IMR-90 (cell line): ENCODE data around the gene RBM44. TPM values are rescaled to one million over a fixed set of nuclear protein-coding genes. Genes with fewer than 3 reads are reported as not detected.

ENCODE experiments used
- ATAC-seq: fragments of 200-7000 bp; cut with Tn5 transposase; 2 replicates; pipeline ENCODE4 v1.9.1; 2020; ENCODE audit warnings: low read depth, mild to moderate bottlenecking, moderate library complexity
- BruUV-seq: library from RNA; stranded (reverse); fragments of 400-500 nt; replicated peaks from 2 replicates; lab custom pipeline; 2021; lab: Mats Ljungman, UMichigan
- CTCF ChIA-PET: fragments of 300-600 bp; formaldehyde crosslinking; extraction: SDS; loops from one replicate; lab custom pipeline; 2021; ENCODE audit warnings: antibody characterized with exemption; lab: Yijun Ruan, JAX
- POLR2A ChIA-PET: fragments of 300-600 bp; sonication (Branson Sonifier 250); formaldehyde crosslinking; loops from one replicate; lab custom pipeline; 2022; ENCODE audit warnings: antibody characterized with exemption; ENCODE audit not compliant: unreplicated experiment; lab: Charles Lee
- DNase-seq: peaks from one replicate; pipeline ENCODE4 v3.0.0; 2013
- H2AFZ ChIP-seq: replicated peaks from 2 replicates; pipeline ENCODE3; 2013; ENCODE audit warnings: low read length, mild to moderate bottlenecking; ENCODE audit not compliant: poor library complexity
- H2AK5ac ChIP-seq: 2 replicates; pipeline ENCODE4 v1.6.1; 2013; ENCODE audit warnings: low read depth, low read length, inconsistent platforms
- H2AK9ac ChIP-seq: replicated peaks from 2 replicates; pipeline ENCODE3; 2013; ENCODE audit warnings: mild to moderate bottlenecking, low read depth, low read length, moderate library complexity; ENCODE audit not compliant: poor library complexity
- H2BK120ac ChIP-seq: 2 replicates; pipeline ENCODE4 v1.6.1; 2013; ENCODE audit warnings: low read depth, low read length, inconsistent platforms
- H2BK15ac ChIP-seq: 3 replicates; pipeline ENCODE4 v1.6.1; 2013; ENCODE audit warnings: low read depth, low read length, inconsistent platforms
- H2BK20ac ChIP-seq: 2 replicates; pipeline ENCODE4 v1.6.1; 2013; ENCODE audit warnings: low read depth, mild to moderate bottlenecking, inconsistent platforms, low read length, moderate library complexity
- H2BK5ac ChIP-seq: 2 replicates; pipeline ENCODE4 v1.6.1; 2013; ENCODE audit warnings: mild to moderate bottlenecking, low read depth, low read length, inconsistent platforms; ENCODE audit not compliant: poor library complexity, severe bottlenecking
- H3K14ac ChIP-seq: replicated peaks from 2 replicates; pipeline ENCODE4 v1.6.1; 2013; ENCODE audit warnings: low read depth, low read length, inconsistent platforms
- H3K18ac ChIP-seq: 2 replicates; pipeline ENCODE4 v1.6.1; 2013; ENCODE audit warnings: low read depth, low read length, control low read depth
- H3K23ac ChIP-seq: 2 replicates; pipeline ENCODE4 v1.6.1; 2013; ENCODE audit warnings: low read depth, low read length, inconsistent platforms
- H3K27ac ChIP-seq: 2 replicates; pipeline ENCODE4 v1.5.1; 2013; ENCODE audit warnings: mild to moderate bottlenecking, control low read depth, low read length; ENCODE audit not compliant: insufficient read depth
- H3K27me3 ChIP-seq: 2 replicates; pipeline ENCODE4 v1.6.1; 2013; ENCODE audit warnings: low read length; ENCODE audit not compliant: control insufficient read depth, insufficient read depth
- H3K36me3 ChIP-seq: 2 replicates; pipeline ENCODE4 v1.6.1; 2013; ENCODE audit warnings: low read length, mixed read lengths; ENCODE audit not compliant: control insufficient read depth, insufficient read depth
- H3K4ac ChIP-seq: 2 replicates; pipeline ENCODE4 v1.6.1; 2013; ENCODE audit warnings: low read depth, low read length, inconsistent platforms
- H3K4me1 ChIP-seq: 2 replicates; pipeline ENCODE4 v1.6.1; 2013; ENCODE audit warnings: low read length, mixed read lengths; ENCODE audit not compliant: control insufficient read depth, insufficient read depth
- H3K4me2 ChIP-seq: 2 replicates; pipeline ENCODE4 v1.6.1; 2013; ENCODE audit warnings: low read depth, mild to moderate bottlenecking, control low read depth, low read length, moderate library complexity
- H3K4me3 ChIP-seq: 2 replicates; pipeline ENCODE4 v1.5.1; 2013; ENCODE audit warnings: low read depth, mild to moderate bottlenecking, control low read depth, low read length, moderate library complexity; ENCODE audit not compliant: insufficient read depth
- H3K56ac ChIP-seq: 2 replicates; pipeline ENCODE4 v1.6.1; 2013; ENCODE audit warnings: low read length, inconsistent platforms; ENCODE audit not compliant: insufficient read depth; ENCODE audit errors: extremely low read depth
- H3K79me1 ChIP-seq, 2 experiments: 2 replicates each; pipeline ENCODE4 v1.6.1; 2013; ENCODE audit warnings: low read length in 2 of 2, inconsistent platforms in 1 of 2, low read depth in 1 of 2
- H3K9ac ChIP-seq: 2 replicates; pipeline ENCODE4 v1.6.1; 2013; ENCODE audit warnings: low read depth, low read length, control low read depth
- H3K9me1 ChIP-seq: 2 replicates; pipeline ENCODE4 v1.6.1; 2013; ENCODE audit warnings: low read length, inconsistent platforms; ENCODE audit not compliant: insufficient read depth
- H3K9me3 ChIP-seq: 2 replicates; pipeline ENCODE4 v1.6.1; 2013; ENCODE audit warnings: low read length; ENCODE audit not compliant: control insufficient read depth, insufficient read depth
- H4K20me1 ChIP-seq: 2 replicates; pipeline ENCODE4 v1.6.1; 2013; ENCODE audit warnings: low read length, inconsistent platforms; ENCODE audit not compliant: insufficient read depth
- H4K5ac ChIP-seq: 2 replicates; pipeline ENCODE4 v1.6.1; 2013; ENCODE audit warnings: mild to moderate bottlenecking, low read depth, low read length, control low read depth
- H4K8ac ChIP-seq, 2 experiments: 2 replicates each; pipeline ENCODE4 v1.6.1; 2013; ENCODE audit warnings: low read depth in 2 of 2, low read length in 2 of 2, control low read depth in 1 of 2, inconsistent platforms in 1 of 2
- H4K91ac ChIP-seq: 2 replicates; pipeline ENCODE4 v1.6.1; 2013; ENCODE audit warnings: low read depth, low read length, inconsistent platforms; ENCODE audit not compliant: insufficient read depth
- CEBPB ChIP-seq: IDR thresholded peaks from 2 replicates; pipeline ENCODE4 v1.6.1; 2012; ENCODE audit warnings: low read depth, low read length, improper control_type of control experiment
- ELK1 ChIP-seq: fragments of 150-350 bp; IDR thresholded peaks from 2 replicates; pipeline ENCODE4 v1.6.1; 2016; ENCODE audit warnings: low read depth, mild to moderate bottlenecking, low read length, moderate library complexity, borderline replicate concordance
- WGBS, 2 experiments: methylation state at CpG; one replicate each; pipeline versions ENCODE4 v1.1.5 to v1.1.7; 2013; ENCODE audit warnings: missing lambda C conversion rate in 2 of 2; ENCODE audit not compliant: insufficient read length in 1 of 2; ENCODE audit errors: extremely low coverage in 2 of 2; 5-methylcytosine and 5-hydroxymethylcytosine counted together
- dilution Hi-C: fragments of 300-500 bp; cut with HindIII; formaldehyde crosslinking; loops from one replicate; pipeline ENCODE4 v1.14.3; 2018; ENCODE audit warnings: low sequenced_read_pairs; ENCODE audit not compliant: unreplicated experiment
- in situ Hi-C: fragments of 300-500 bp; cut with MboI; formaldehyde crosslinking; loops from 3 replicates; pipeline ENCODE4 v1.14.3; 2019; ENCODE audit warnings: low sequenced_read_pairs, inconsistent platforms, mixed read lengths
- intact Hi-C: fragments of 100-400 bp; cut with micrococcal nuclease; formaldehyde crosslinking; loops from 2 replicates; pipeline ENCODE4 v1.10.0; 2022
- polyA plus RNA-seq, 3 experiments: library from polyadenylated mRNA; depleted of rRNA; stranded (reverse); fragments of >200 nt; gene quantifications; 2 replicates each; pipeline ENCODE4 v1.2.3, GENCODE V29; 2012; ENCODE audit warnings: low replicate concordance in 1 of 3
- total RNA-seq: library from RNA; depleted of rRNA; stranded (reverse); fragments of >200 nt; gene quantifications from 2 replicates; pipeline ENCODE4 v1.2.3, GENCODE V29; 2012

The RBM44 gene
- total and polyA plus RNA-seq, 2 of the 4 experiments (the other 2 are of a cell fraction) = 0.14 to 0.18 TPM

GRCh38 chr2:237765875-237766274 lies 32.7 kb upstream of the RBM44 start:
- Histone ChIP-seq H3K9ac (no peak overlapping the region), H4K91ac (peak overlapping the region; percentile 48), H3K18ac (peak overlapping the region; percentile 43; the same call in 1 of the 2 replicates), H2BK120ac (peak overlapping the region; percentile 42; the same call in 1 of the 2 replicates), H2BK5ac (peak overlapping the region; percentile 75), H2BK15ac (peak overlapping the region; percentile 70; the same call in 2 of the 3 replicates), H3K23ac (peak overlapping the region; percentile 31), H3K9me3 (no peaks in the 10 kb centered on the region), H3K4me1 (peaks cover 23% of the 10 kb centered on the region), H2AFZ (no peak overlapping the region), H3K9me1 (peaks cover 18% of the 10 kb centered on the region), H3K27ac (peak overlapping the region; percentile 54; the same call in 1 of the 2 replicates), H2AK5ac (peak overlapping the region; percentile 97), H3K56ac (no peak overlapping the region), H3K36me3 (peaks cover 16% of the 10 kb centered on the region), H4K8ac (peak overlapping the region in 1 of 2 experiments; percentile 41; a peak in 2 of 4 replicates), H2BK20ac (peak overlapping the region; percentile 54; the same call in 1 of the 2 replicates), H2AK9ac (peak overlapping the region; percentile 82), H3K14ac (peak overlapping the region; percentile 18; the same call in 1 of the 2 replicates), H3K4me3 (no peak overlapping the region), H3K79me1 (peaks cover 26 to 55% of the 10 kb centered on the region in 2 experiments), H4K5ac (no peak overlapping the region), H3K4ac (peak overlapping the region; percentile 63), H3K27me3 (no peaks in the 10 kb centered on the region), H3K4me2 (no peak overlapping the region), H4K20me1 (peaks cover 9% of the 10 kb centered on the region)
- intact Hi-C loops (no loop called here), in situ Hi-C loops (no loop called here), dilution Hi-C loops (no loop called here)
- ATAC-seq (no peak), DNase-seq (no peak)
- peak; percentile 59; the same call in 1 of the 2 replicates for TF ChIP-seq CEBPB
- TF ChIP-seq ELK1 = no peak
- ChIA-PET CTCF (interaction anchor here (1.0 to 1.6 kb wide), 2 partner anchors 10 to 21 kb away, joined by 3 read pairs; no protein-coding TSS in a partner anchor), POLR2A (no interaction called here)
- WGBS, 2 experiments = 93% methylated on average over 3 of the region's 8 CpGs; no CpG with 5 or more reads in 1 of the 2 experiments
- no TSS peak for BruUV-seq
